Ascending aorta (tissue), 2 donors: ENCODE measurements around the gene IKZF5. TPM values are rescaled to one million over a fixed set of nuclear protein-coding genes. Genes with fewer than 3 reads are reported as not detected.

Experiments used
- DNase-seq, 2 donors: peaks; one replicate each; pipeline ENCODE4 v3.0.0-alpha.2; 2019; ENCODE audit warnings: low spot score in 2 of 2
- H3K27ac ChIP-seq, 2 donors: fragments of 200-600 bp; sonication (generic); one replicate each; pipeline ENCODE4 v1.5.1; 2016 to 2017; ENCODE audit warnings: mild to moderate bottlenecking in 1 of 2
- H3K27me3 ChIP-seq: fragments of 200-600 bp; sonication (generic); one replicate; pipeline ENCODE4 v1.5.1; 2017
- H3K36me3 ChIP-seq, 2 donors: fragments of 200-600 bp; sonication (generic); one replicate each; pipeline ENCODE4 v1.5.1; 2016
- H3K4me1 ChIP-seq, 2 donors: fragments of 200-600 bp; sonication (generic); one replicate each; pipeline ENCODE4 v1.5.1; 2016 to 2017; ENCODE audit warnings: mild to moderate bottlenecking in 1 of 2
- H3K4me3 ChIP-seq, 2 donors: fragments of 200-600 bp; sonication (generic); one replicate each; pipeline ENCODE4 v1.5.1; 2016 to 2017; ENCODE audit warnings: mild to moderate bottlenecking in 1 of 2
- H3K9me3 ChIP-seq, 2 donors: fragments of 200-600 bp; sonication (generic); one replicate each; pipeline ENCODE4 v1.5.1; 2016
- intact Hi-C: fragments of 100-400 bp; cut with DNase I; formaldehyde crosslinking; loops from one replicate; pipeline ENCODE4 v1.15.1; 2023
- total RNA-seq: library from RNA; depleted of rRNA; stranded (reverse); fragments of >200 nt; gene quantifications from one replicate; pipeline ENCODE4 v1.1.0, GENCODE V29; 2016
- TF ChIP-seq, protein P1 (sequence below), 3 experiments: fragments of 200-600 bp in 2 of 3; fragments of 450-650 bp in 1 of 3; sonication (generic) in 2 of 3; IDR thresholded peaks; one replicate each; pipeline ENCODE4 v1.5.1; 2016 to 2019; ENCODE audit warnings: antibody characterized with exemption in 3 of 3, mild to moderate bottlenecking in 1 of 3, moderate library complexity in 1 of 3

IKZF5 gene
- total RNA-seq, 1 donor from 2014 or later: 4.3 TPM

DNA sequence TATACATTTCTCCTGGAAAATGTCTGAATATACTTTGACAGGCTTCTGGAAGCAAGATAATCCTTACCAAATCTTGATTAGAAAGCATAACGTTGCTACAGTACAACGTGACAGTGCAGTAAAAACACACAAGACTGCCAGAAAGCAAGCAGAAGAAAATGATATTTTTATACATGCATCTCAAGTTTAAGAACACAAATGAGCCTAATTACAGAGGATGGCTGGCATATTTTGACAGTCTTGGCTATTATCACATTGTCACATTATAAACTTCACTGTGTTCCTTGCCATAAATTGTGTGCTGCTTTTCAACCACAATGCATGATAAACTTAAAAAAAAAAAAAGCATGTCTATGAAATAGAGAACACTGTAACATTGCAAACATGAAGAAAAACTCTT lies 4.3 kb downstream of the IKZF5 start:
- DNase-seq: no peak
- intact Hi-C loops: no loop called here
- H3K27ac ChIP-seq: no peak overlapping the region
- H3K27me3 ChIP-seq: no peaks in the 10 kb centered on the region
- H3K4me3 ChIP-seq: no peak overlapping the region
- TF ChIP-seq, protein P1, sequence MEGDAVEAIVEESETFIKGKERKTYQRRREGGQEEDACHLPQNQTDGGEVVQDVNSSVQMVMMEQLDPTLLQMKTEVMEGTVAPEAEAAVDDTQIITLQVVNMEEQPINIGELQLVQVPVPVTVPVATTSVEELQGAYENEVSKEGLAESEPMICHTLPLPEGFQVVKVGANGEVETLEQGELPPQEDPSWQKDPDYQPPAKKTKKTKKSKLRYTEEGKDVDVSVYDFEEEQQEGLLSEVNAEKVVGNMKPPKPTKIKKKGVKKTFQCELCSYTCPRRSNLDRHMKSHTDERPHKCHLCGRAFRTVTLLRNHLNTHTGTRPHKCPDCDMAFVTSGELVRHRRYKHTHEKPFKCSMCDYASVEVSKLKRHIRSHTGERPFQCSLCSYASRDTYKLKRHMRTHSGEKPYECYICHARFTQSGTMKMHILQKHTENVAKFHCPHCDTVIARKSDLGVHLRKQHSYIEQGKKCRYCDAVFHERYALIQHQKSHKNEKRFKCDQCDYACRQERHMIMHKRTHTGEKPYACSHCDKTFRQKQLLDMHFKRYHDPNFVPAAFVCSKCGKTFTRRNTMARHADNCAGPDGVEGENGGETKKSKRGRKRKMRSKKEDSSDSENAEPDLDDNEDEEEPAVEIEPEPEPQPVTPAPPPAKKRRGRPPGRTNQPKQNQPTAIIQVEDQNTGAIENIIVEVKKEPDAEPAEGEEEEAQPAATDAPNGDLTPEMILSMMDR (IDR thresholded peaks at IDR 0.05): no peak
- H3K4me1 ChIP-seq: peaks cover 3 to 12% of the 10 kb centered on the region in 2 donors
- no peaks in the 10 kb centered on the region for H3K36me3 ChIP-seq
- no peaks in the 10 kb centered on the region for H3K9me3 ChIP-seq

DNA sequence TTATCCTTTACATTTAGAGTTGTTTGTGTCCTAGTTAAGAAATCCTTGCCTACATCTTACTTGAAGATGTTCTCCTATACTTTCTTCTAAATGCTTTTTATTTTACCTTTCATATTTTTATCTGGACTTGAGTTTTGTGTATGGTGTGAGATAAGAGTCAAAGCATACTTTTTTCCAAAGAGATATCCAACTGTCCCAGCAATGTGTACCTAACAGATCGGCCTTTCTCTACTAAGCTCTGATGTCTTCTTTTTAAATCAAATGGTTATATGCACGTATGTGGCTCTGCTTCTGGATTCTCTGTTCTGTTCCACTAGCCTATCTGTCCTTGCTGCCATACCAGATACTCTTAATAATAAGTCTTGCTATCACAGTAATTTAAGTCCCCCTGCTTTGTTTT lies 7.2 kb downstream of the IKZF5 start:
- H3K36me3 ChIP-seq: peaks cover 3 to 9% of the 10 kb centered on the region in 2 donors
- DNase-seq: no peak
- intact Hi-C loops: no loop called here
- H3K27me3 ChIP-seq: no peaks in the 10 kb centered on the region
- H3K9me3 ChIP-seq: no peaks in the 10 kb centered on the region
- no peak overlapping the region for H3K27ac ChIP-seq
- TF ChIP-seq, protein P1 (IDR thresholded peaks at IDR 0.05): no peak
- H3K4me1 ChIP-seq: peaks cover 0 to 1% of the 10 kb centered on the region in 2 donors
- H3K4me3 ChIP-seq: no peak overlapping the region

DNA sequence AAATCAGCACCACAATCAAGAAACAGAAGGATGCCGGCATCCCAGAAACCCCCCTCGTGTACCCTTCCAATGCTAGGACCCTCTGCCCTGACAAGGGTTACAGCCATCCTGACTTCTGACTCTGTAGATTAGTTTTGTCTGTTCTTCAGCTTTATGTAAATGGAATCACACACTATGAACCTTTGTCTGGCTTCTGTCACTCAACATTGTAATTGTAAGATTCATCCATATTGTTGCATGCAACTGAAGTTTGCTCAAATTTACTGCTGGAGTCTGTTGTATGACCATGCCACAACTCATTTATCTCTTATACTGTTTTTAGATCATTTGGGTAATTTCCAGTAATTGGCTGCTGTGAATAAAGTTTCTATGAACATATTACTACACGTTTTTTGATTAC lies 8.4 kb downstream of the IKZF5 start:
- TF ChIP-seq, protein P1 (IDR thresholded peaks at IDR 0.05): no peak
- intact Hi-C loops: no loop called here
- H3K36me3 ChIP-seq: peaks cover 14 to 20% of the 10 kb centered on the region in 2 donors
- no peak for DNase-seq
- H3K4me1 ChIP-seq: no peaks in the 10 kb centered on the region
- no peak overlapping the region for H3K27ac ChIP-seq
- H3K4me3 ChIP-seq: no peak overlapping the region
- no peaks in the 10 kb centered on the region for H3K9me3 ChIP-seq
- no peaks in the 10 kb centered on the region for H3K27me3 ChIP-seq

DNA sequence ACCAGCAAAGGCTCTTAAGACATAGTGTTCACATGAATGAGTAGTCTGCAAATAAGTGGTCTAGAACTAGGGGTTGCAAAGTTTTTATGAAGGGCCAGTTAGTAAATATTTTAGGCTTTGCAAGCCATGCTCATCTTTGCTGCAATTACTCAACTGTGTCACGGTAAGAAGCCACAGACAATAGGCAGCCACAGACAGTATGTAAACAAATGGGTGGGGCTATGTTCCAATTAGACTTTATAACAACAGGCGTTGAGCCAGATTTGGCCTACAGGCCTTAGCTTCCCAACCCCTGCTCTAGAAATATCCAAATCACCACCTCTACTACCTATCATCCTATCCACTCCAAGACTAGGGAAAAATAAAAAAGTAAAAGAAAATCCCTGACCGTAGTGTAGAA lies 9.2 kb downstream of the IKZF5 start:
- Histone ChIP-seq H3K27me3 (no peaks in the 10 kb centered on the region), H3K36me3 (peaks cover 22 to 25% of the 10 kb centered on the region in 2 donors), H3K27ac (no peak overlapping the region), H3K4me1 (no peaks in the 10 kb centered on the region), H3K9me3 (no peaks in the 10 kb centered on the region), H3K4me3 (no peak overlapping the region)
- TF ChIP-seq, protein P1 (IDR thresholded peaks at IDR 0.05): no peak
- intact Hi-C loops: no loop called here
- no peak for DNase-seq

DNA sequence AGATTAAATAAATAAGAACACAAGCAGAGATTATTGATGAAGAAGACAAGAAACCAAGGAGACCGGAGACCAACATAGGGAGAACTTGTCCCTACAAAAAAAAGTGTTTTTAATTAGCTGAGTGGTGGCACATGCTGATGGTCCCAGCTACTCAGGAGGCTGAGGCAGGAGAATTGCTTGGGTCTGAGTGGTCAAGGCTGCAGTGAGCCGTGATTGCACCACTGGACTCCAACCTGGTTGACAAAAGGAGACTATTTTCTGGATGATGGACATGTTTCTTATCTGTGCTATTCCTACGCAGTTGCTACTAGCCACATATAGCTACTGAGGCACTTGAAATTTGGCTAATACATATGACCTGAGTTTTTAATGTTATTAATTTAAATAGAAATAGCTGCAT lies 9.7 kb downstream of the IKZF5 start:
- TF ChIP-seq, protein P1 (IDR thresholded peaks at IDR 0.05): no peak
- no peak for DNase-seq
- Histone ChIP-seq H3K27ac (no peak overlapping the region), H3K27me3 (no peaks in the 10 kb centered on the region), H3K4me3 (no peak overlapping the region), H3K4me1 (no peaks in the 10 kb centered on the region), H3K36me3 (peaks cover 26 to 29% of the 10 kb centered on the region in 2 donors), H3K9me3 (no peaks in the 10 kb centered on the region)
- intact Hi-C loops: no loop called here

DNA sequence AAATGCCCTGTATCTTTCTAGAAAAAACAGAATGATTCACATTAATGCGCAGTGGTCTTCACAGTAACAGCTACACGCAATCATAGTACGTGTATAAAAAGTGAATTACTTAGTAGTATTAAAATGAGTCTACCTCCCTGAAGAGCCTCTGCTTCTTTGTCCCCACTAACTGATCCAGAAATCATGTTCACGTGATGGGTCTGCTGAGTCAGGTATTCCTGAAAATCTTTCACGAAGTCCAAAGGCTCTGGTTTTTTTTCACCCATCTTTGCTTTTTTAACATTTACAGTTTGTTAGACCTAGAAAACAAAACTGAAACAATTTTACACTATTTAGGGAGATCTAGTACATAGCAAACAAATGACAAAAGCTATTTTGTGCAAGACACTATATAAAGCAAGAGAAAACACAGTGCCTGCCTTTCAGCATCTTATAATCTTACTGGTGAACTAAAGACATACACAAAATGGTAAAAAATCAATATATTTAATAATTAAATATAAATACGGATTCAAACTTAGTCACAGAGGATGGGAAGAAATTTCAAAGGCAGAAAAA lies 10.2 kb downstream of the IKZF5 start:
- DNase-seq: no peak
- Histone ChIP-seq H3K4me1 (no peaks in the 10 kb centered on the region), H3K36me3 (peaks cover 31 to 32% of the 10 kb centered on the region in 2 donors), H3K27ac (no peak overlapping the region), H3K4me3 (no peak overlapping the region), H3K27me3 (no peaks in the 10 kb centered on the region), H3K9me3 (no peaks in the 10 kb centered on the region)
- intact Hi-C loops: no loop called here
- TF ChIP-seq, protein P1 (IDR thresholded peaks at IDR 0.05): no peak
